Hepatocyte (in vitro differentiated cells): Measurements from ENCODE around the gene ENOPH1.

Experiments used
- CTCF ChIP-seq: fragments of 200-600 bp; sonication (generic); IDR thresholded peaks from 2 replicates; pipeline ENCODE4 v1.5.1; 2016; ENCODE audit warnings: antibody characterized with exemption, mild to moderate bottlenecking; ENCODE audit not compliant: poor library complexity
- EZH2phosphoT487 ChIP-seq: fragments of 200-600 bp; sonication (generic); IDR thresholded peaks from one replicate; pipeline ENCODE4 v1.6.1; 2018; ENCODE audit warnings: antibody characterized with exemption, mild to moderate bottlenecking, low read depth, moderate library complexity; ENCODE audit not compliant: unreplicated experiment, severe bottlenecking

- TF ChIP-seq EZH2phosphoT487 (no peak), CTCF (no peak)
Observed at GRCh38 chr4:82493721-82494425, 63.5 kb downstream of the ENOPH1 start.
